Islet of Langerhans (tissue), 1 donor: Measurements from ENCODE around the gene LRRC4C.
"Not testable (repeated sequence)": the region's sequence is repeated elsewhere in the genome, so short reads cannot be mapped to it uniquely, and the experiment has no call there.

ENCODE experiments used
- FAIRE-seq: peaks from one replicate; lab custom pipeline; 2011; peaks lifted over from hg19 to GRCh38; lab: Jason Lieb, UNC

The LRRC4C gene

GRCh38 chr11:40867991-40868632 lies 591.3 kb downstream of the LRRC4C start:
- FAIRE-seq = no peak

- not testable (repeated sequence) for FAIRE-seq
Measured at GRCh38 chr11:40857754-40858153, 601.7 kb downstream of the LRRC4C start.

GRCh38 chr11:40842750-40843339 lies 616.6 kb downstream of the LRRC4C start:
- no peak for FAIRE-seq

- FAIRE-seq = no peak
Measured at GRCh38 chr11:40841231-40841630, 618.2 kb downstream of the LRRC4C start.

GRCh38 chr11:40838181-40838683 lies 621.2 kb downstream of the LRRC4C start:
- FAIRE-seq = no peak

GRCh38 chr11:40827116-40827515 lies 632.3 kb downstream of the LRRC4C start:
- FAIRE-seq = no peak

GRCh38 chr11:40826601-40827000 lies 632.9 kb downstream of the LRRC4C start:
- no peak for FAIRE-seq

GRCh38 chr11:40825201-40825834 lies 634.1 kb downstream of the LRRC4C start:
- FAIRE-seq = no peak

- FAIRE-seq = no peak
Measured at GRCh38 chr11:40819230-40819629, 640.2 kb downstream of the LRRC4C start.

- no peak for FAIRE-seq
Measured at GRCh38 chr11:40816976-40817375, 642.5 kb downstream of the LRRC4C start.

GRCh38 chr11:40797981-40798380 lies 661.5 kb downstream of the LRRC4C start:
- no peak for FAIRE-seq

- no peak for FAIRE-seq
Measured at GRCh38 chr11:40787224-40787623, 672.2 kb downstream of the LRRC4C start.

- no peak for FAIRE-seq
Measured at GRCh38 chr11:40763046-40763445, 696.4 kb downstream of the LRRC4C start.

- no peak for FAIRE-seq
Measured at GRCh38 chr11:40759341-40759740, 700.1 kb downstream of the LRRC4C start.

- no peak for FAIRE-seq
Measured at GRCh38 chr11:40754297-40754696, 705.2 kb downstream of the LRRC4C start.

GRCh38 chr11:40746282-40746681 lies 713.2 kb downstream of the LRRC4C start:
- no peak for FAIRE-seq

- FAIRE-seq = no peak
Measured at GRCh38 chr11:40732132-40732531, 727.3 kb downstream of the LRRC4C start.

- FAIRE-seq = no peak
Measured at GRCh38 chr11:40722179-40722795, 737.2 kb downstream of the LRRC4C start.

- FAIRE-seq = no peak
Measured at GRCh38 chr11:40716344-40717130, 742.9 kb downstream of the LRRC4C start.

- FAIRE-seq = no peak
Measured at GRCh38 chr11:40713083-40713482, 746.4 kb downstream of the LRRC4C start.

- FAIRE-seq = no peak
Measured at GRCh38 chr11:40701027-40701426, 758.4 kb downstream of the LRRC4C start.

- no peak for FAIRE-seq
Measured at GRCh38 chr11:40689823-40690222, 769.6 kb downstream of the LRRC4C start.
